Skeletal muscle tissue (tissue), 4 donors: ENCODE data around the gene ATP2A3. TPM values are rescaled to one million over a fixed set of nuclear protein-coding genes. Genes with fewer than 3 reads are reported as not detected.

Experiments used
- H3K27ac ChIP-seq: one replicate; pipeline ENCODE4 v1.7.0; 2013; ENCODE audit warnings: mild to moderate bottlenecking, low read depth, low read length, inconsistent platforms
- H3K27me3 ChIP-seq, 3 donors: one replicate each; pipeline ENCODE4 v1.7.0; 2013; ENCODE audit warnings: low read length in 3 of 3; ENCODE audit not compliant: control insufficient read depth in 3 of 3, insufficient read depth in 3 of 3
- H3K36me3 ChIP-seq, 3 donors: one replicate each; pipeline ENCODE4 v1.7.0; 2013; ENCODE audit warnings: low read length in 3 of 3; ENCODE audit not compliant: control insufficient read depth in 3 of 3, insufficient read depth in 3 of 3
- H3K4me1 ChIP-seq, 3 donors: one replicate each; pipeline ENCODE4 v1.7.0; 2013; ENCODE audit warnings: low read length in 3 of 3, mild to moderate bottlenecking in 3 of 3; ENCODE audit not compliant: control insufficient read depth in 3 of 3, insufficient read depth in 3 of 3
- H3K4me3 ChIP-seq, 3 donors: one replicate each; pipeline ENCODE4 v1.7.0; 2013; ENCODE audit warnings: low read length in 3 of 3
- H3K9ac ChIP-seq, 3 donors: one replicate each; pipeline ENCODE4 v1.7.0; 2013; ENCODE audit warnings: low read length in 3 of 3, mild to moderate bottlenecking in 3 of 3, moderate library complexity in 2 of 3, low read depth in 1 of 3
- H3K9me3 ChIP-seq, 3 donors: one replicate each; pipeline ENCODE4 v1.7.0; 2013; ENCODE audit warnings: low read length in 3 of 3; ENCODE audit not compliant: control insufficient read depth in 3 of 3
- total RNA-seq: library from RNA; depleted of rRNA; stranded (reverse); fragments of >200 nt; gene quantifications from one replicate; pipeline ENCODE4 v1.2.3, GENCODE V29; 2014
- donor health status: Osteomylitis.

Gene ATP2A3
- total RNA-seq, 1 donor from 2014 or later: 3.7 TPM

GRCh38 chr17:3983606-3984484 is 19.6 kb upstream of the ATP2A3 start:
- no peak overlapping the region for H3K9ac ChIP-seq
- no peak overlapping the region for H3K27ac ChIP-seq
- no peaks in the 10 kb centered on the region for H3K9me3 ChIP-seq
- H3K4me3 ChIP-seq: no peak overlapping the region
- H3K27me3 ChIP-seq: peaks cover 4 to 17% (median 5%) of the 10 kb centered on the region in 3 donors
- no peaks in the 10 kb centered on the region for H3K36me3 ChIP-seq
- peaks cover 14 to 17% (median 17%) of the 10 kb centered on the region in 3 donors for H3K4me1 ChIP-seq

DNA sequence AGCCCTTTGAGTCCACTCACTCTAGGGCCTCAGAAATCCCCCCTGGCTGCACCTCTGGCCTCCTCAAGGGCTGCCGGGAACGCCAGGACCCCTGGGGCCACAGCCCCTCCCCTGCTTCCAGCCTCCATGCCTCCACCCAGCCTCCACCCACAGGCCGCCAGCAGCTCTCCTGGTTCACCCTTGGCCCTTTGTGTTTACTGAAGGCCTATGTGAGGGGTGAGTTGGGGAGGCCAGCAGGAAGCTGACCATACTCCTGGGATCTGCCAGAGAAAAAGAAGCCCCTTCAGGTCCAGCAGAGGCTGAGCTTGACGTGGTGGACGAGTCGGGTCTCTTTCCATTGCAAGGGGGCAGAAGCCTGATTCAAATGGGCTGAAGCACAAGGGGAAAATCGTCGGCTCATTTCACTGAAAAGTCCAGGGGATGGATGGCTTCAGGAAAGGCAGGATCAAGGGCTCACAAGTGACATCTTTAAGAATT is 18.3 kb upstream of the ATP2A3 start:
- no peak overlapping the region for H3K4me3 ChIP-seq
- no peaks in the 10 kb centered on the region for H3K9me3 ChIP-seq
- H3K36me3 ChIP-seq: no peaks in the 10 kb centered on the region
- peaks cover 13 to 17% (median 16%) of the 10 kb centered on the region in 3 donors for H3K4me1 ChIP-seq
- peaks cover 4 to 17% (median 5%) of the 10 kb centered on the region in 3 donors for H3K27me3 ChIP-seq
- H3K9ac ChIP-seq: no peak overlapping the region
- H3K27ac ChIP-seq: no peak overlapping the region

DNA sequence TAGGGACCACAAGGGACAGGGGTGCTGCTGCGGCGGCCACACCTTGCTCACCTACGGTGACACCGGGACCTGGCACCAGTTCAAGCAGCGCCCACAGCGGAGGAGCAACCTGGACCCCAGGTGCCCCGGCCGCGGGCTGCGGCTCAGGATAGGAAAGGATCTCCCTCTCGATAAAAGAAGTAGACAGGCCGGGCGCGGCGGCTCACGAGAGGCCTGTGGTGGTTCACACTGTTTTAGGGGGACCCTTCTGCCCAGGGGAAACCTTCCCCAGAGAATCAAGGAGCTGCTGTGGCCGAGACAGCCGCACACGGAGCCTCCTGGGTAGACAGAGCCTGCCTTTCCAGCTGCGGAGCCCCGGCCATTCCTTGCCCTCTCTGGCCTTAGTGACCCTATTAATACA is 17.9 kb upstream of the ATP2A3 start:
- Histone ChIP-seq H3K27me3 (peaks cover 4 to 17% (median 5%) of the 10 kb centered on the region in 3 donors), H3K4me1 (peaks cover 17 to 21% (median 18%) of the 10 kb centered on the region in 3 donors), H3K27ac (no peak overlapping the region), H3K36me3 (no peaks in the 10 kb centered on the region), H3K9me3 (no peaks in the 10 kb centered on the region), H3K9ac (no peak overlapping the region), H3K4me3 (no peak overlapping the region)

DNA sequence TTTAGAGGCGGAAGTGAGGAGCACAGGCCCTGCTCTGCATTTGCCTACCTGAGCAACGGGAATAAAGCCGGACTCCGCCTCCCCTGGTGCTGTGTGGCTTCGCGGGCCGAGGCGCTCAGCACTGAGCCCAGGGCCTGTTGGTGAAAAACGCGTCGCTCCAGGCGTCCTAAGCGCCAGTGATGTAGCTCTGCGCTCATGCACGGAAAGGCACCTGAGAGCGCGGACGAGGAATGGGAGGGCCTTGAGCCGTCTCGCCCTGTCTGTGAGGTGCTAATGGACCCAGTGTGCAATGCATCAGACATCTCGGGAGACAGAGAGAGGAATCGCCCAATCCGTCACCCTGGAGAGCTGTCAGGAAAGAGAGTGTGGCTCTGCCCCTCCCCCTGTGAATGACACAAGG is 17.2 kb upstream of the ATP2A3 start:
- Histone ChIP-seq H3K27ac (no peak overlapping the region), H3K4me1 (peaks cover 17 to 25% (median 19%) of the 10 kb centered on the region in 3 donors), H3K4me3 (no peak overlapping the region), H3K9me3 (no peaks in the 10 kb centered on the region), H3K36me3 (no peaks in the 10 kb centered on the region), H3K27me3 (peaks cover 2 to 11% (median 3%) of the 10 kb centered on the region in 3 donors), H3K9ac (no peak overlapping the region)

DNA sequence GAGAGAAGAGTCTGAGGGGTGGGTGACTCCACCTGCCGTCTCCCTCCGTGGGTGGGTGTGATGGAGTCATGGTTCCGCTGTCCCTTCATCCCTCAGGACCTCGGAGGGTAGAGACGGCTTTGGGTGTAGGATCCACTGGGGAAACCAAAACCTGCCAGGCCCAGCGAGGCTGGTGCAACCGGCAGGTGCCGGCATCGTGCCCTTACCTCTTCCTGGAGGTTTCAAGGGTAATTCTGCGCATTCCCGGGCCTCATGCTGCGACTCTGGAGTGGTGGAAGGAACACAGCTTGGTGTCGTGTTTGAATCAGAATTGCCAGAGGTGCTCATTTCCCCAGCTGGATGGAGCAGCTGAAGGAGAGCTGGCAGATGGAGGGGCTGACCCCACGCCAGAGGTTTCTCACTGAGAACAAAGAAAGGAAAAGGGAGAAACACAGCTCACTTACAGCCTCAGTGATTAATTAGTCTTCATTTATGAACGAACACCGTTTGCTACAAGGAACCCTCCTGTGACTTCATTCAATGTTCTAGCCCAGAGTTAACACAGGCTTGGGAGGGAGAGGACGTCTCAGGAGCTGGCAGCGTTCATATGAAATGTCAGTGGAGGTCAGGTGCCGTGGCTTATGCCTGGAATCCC is 16.3 kb upstream of the ATP2A3 start:
- H3K9ac ChIP-seq: no peak overlapping the region
- H3K36me3 ChIP-seq: no peaks in the 10 kb centered on the region
- no peak overlapping the region for H3K4me3 ChIP-seq
- H3K4me1 ChIP-seq: peaks cover 17 to 25% (median 24%) of the 10 kb centered on the region in 3 donors
- no peaks in the 10 kb centered on the region for H3K9me3 ChIP-seq
- H3K27me3 ChIP-seq: peaks cover 0 to 4% (median 0%) of the 10 kb centered on the region in 3 donors
- H3K27ac ChIP-seq: no peak overlapping the region

DNA sequence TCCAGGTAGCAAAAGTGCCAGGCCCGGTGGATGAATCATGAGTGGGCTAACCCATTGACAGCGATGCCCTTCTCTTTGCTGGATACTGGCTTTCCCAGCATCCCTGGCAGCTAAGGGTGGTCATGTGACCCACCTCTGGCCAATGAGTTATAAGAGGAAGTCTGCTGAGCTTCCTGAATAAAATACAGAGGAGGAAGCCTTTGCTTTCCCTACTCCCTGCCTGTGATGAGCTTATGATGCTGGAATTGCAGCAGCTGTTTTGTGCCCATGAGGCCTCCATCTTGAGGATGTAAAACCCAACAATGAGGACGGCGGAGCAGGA is 15.0 kb upstream of the ATP2A3 start:
- peaks cover 4 to 7% (median 5%) of the 10 kb centered on the region in 3 donors for H3K9me3 ChIP-seq
- H3K36me3 ChIP-seq: no peaks in the 10 kb centered on the region
- H3K27me3 ChIP-seq: no peaks in the 10 kb centered on the region
- no peak overlapping the region for H3K9ac ChIP-seq
- H3K4me1 ChIP-seq: peaks cover 17 to 25% (median 24%) of the 10 kb centered on the region in 3 donors
- H3K4me3 ChIP-seq: no peak overlapping the region
- H3K27ac ChIP-seq: no peak overlapping the region

DNA sequence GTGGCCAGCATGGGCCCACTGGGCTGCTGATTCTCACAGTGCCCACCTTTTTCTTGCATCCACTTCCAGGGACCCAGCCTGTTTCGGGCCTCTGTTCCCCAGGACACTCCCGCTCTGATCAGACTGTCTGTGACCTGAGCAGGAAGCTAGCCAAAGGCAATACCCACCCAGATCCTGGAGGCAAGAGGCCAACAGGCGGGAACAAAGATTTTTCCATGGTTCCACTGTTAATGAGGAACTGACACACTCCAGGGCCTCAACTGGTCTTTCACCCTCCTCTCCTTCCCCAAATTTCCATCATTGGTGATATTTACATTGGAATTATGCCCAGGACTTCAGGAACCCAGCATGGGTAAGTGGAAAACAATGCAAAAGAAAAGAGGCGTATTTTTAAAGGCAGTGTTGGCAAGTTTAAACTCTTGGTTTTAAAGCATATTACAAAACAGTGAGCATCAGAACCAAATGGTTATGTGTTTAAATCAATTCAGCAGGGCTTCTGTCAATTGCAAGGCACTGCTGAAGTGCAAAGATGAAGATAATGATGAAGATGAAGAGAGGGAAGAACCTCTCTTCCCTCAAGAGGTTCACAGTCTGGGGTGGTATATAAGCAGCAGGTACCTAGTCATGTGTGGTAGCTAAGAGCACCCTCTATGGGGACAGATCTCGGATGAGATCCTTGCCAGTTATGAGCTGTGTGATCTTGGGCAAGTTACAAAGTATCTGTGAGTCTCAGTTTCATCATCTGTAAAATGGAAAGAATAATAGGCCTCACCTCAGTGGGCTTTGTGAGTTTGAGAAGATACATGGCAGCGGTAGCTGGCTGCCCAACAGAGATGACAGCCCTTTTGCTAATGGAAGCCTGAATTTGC is 14.4 kb upstream of the ATP2A3 start:
- Histone ChIP-seq H3K27me3 (no peaks in the 10 kb centered on the region), H3K27ac (no peak overlapping the region), H3K36me3 (no peaks in the 10 kb centered on the region), H3K9me3 (peaks cover 4 to 7% (median 5%) of the 10 kb centered on the region in 3 donors), H3K9ac (no peak overlapping the region), H3K4me3 (no peak overlapping the region), H3K4me1 (peaks cover 14 to 22% (median 20%) of the 10 kb centered on the region in 3 donors)

DNA sequence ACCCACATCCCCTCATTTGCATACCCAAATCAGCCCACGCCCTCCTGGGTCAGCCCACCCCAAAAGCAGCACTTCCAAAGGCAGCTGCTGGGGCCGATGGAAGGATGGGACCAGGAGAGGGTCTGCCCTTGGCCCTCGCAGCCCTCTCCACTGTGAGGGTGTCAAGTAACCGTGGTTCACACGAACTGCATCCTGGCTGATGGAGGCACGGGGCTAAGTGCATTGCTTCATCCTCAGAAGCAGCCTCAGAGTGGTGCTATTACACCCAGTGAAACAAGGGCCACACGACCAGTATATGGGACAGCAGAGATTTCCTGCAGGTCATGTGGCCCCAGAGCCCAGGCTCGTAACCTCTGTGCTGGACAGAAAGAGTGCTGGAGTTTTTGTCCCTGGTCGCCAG is 13.2 kb upstream of the ATP2A3 start:
- Histone ChIP-seq H3K27me3 (peaks cover 0 to 3% (median 0%) of the 10 kb centered on the region in 3 donors), H3K27ac (peak overlapping the region; percentile 62), H3K36me3 (no peaks in the 10 kb centered on the region), H3K4me1 (peaks cover 12 to 20% (median 20%) of the 10 kb centered on the region in 3 donors), H3K4me3 (no peak overlapping the region), H3K9me3 (peaks cover 4 to 7% (median 5%) of the 10 kb centered on the region in 3 donors), H3K9ac (peak overlapping the region in 1 of 3 donors; percentile 57)

DNA sequence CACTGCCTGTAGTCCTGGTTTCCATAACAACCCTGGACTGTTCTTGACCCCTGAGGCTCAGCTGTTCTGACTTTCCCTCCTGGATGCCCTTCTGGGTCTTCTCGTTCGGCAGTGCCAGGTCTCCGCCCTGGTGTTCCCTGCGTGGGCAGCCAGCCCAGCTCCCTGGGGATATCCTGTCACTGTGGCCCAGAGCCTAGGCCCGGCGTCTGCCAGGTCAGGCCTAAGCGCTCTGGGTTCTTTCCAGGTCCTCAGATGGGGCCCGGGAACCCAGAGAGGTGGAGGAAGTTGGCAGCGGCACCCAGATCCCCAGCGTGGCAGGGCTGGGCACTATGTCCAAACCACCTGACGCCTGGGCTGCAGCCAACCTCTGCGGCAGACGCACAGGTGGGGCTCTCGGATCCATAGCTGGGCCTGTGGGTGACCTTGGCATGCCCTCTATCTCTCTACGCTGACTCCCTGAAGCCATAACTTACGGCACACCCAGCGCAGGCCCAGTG is 12.5 kb upstream of the ATP2A3 start:
- Histone ChIP-seq H3K4me1 (peaks cover 12 to 20% (median 20%) of the 10 kb centered on the region in 3 donors), H3K9ac (peak overlapping the region; percentile 4 to 64 (median 50)), H3K4me3 (peak overlapping the region in 1 of 3 donors; percentile 22), H3K36me3 (no peaks in the 10 kb centered on the region), H3K27ac (peak overlapping the region; percentile 62), H3K27me3 (peaks cover 0 to 5% (median 0%) of the 10 kb centered on the region in 3 donors), H3K9me3 (peaks cover 4 to 7% (median 5%) of the 10 kb centered on the region in 3 donors)
